Islet precursor cell (in vitro differentiated cells): ENCODE measurements around the gene SLC15A1.

Experiments used
- DNase-seq: peaks from one replicate; pipeline ENCODE4 v3.0.0-alpha.2; 2018

SLC15A1 gene

GRCh38 chr13:98690348-98691022 is 62.0 kb downstream of the SLC15A1 start:
- DNase-seq = no peak

- no peak for DNase-seq
These were observed 63.0 kb downstream of the SLC15A1 start for GRCh38 chr13:98689347-98689968.

GRCh38 chr13:98688373-98688772 is 64.1 kb downstream of the SLC15A1 start:
- no peak for DNase-seq

GRCh38 chr13:98687319-98687718 is 65.2 kb downstream of the SLC15A1 start:
- no peak for DNase-seq

GRCh38 chr13:98686270-98686669 is 66.2 kb downstream of the SLC15A1 start:
- DNase-seq = no peak

- no peak for DNase-seq
These were observed 67.3 kb downstream of the SLC15A1 start for GRCh38 chr13:98685146-98685545.

- DNase-seq = no peak
These were observed 71.4 kb downstream of the SLC15A1 start for GRCh38 chr13:98681049-98681448.

GRCh38 chr13:98678741-98679140 is 73.7 kb downstream of the SLC15A1 start:
- DNase-seq = no peak

GRCh38 chr13:98677398-98677797 is 75.1 kb downstream of the SLC15A1 start:
- DNase-seq = no peak

GRCh38 chr13:98676239-98676638 is 76.2 kb downstream of the SLC15A1 start:
- no peak for DNase-seq

- no peak for DNase-seq
These were observed 76.6 kb downstream of the SLC15A1 start for GRCh38 chr13:98675837-98676236.

- no peak for DNase-seq
These were observed 77.4 kb downstream of the SLC15A1 start for GRCh38 chr13:98675066-98675465.

- DNase-seq = peak; percentile 79
These were observed 79.4 kb downstream of the SLC15A1 start for GRCh38 chr13:98672947-98673613.

- DNase-seq = no peak
These were observed 84.3 kb downstream of the SLC15A1 start for GRCh38 chr13:98668155-98668554.

- DNase-seq = no peak
These were observed 86.9 kb downstream of the SLC15A1 start for GRCh38 chr13:98665638-98665995.

- DNase-seq = no peak
These were observed 87.4 kb downstream of the SLC15A1 start for GRCh38 chr13:98664924-98665637.

GRCh38 chr13:98664510-98664909 is 88.0 kb downstream of the SLC15A1 start:
- no peak for DNase-seq

GRCh38 chr13:98664047-98664446 is 88.4 kb downstream of the SLC15A1 start:
- DNase-seq = no peak

GRCh38 chr13:98658131-98658530 is 94.3 kb downstream of the SLC15A1 start:
- DNase-seq = no peak

GRCh38 chr13:98657506-98658085 is 94.9 kb downstream of the SLC15A1 start:
- DNase-seq = no peak

GRCh38 chr13:98656223-98656622 is 96.2 kb downstream of the SLC15A1 start:
- no peak for DNase-seq

- DNase-seq = peak; percentile 93
These were observed 98.9 kb downstream of the SLC15A1 start for GRCh38 chr13:98653463-98653985.
